HTERT RPE-1 (cell line): ENCODE measurements around the gene GALNS.
"Not testable (repeated sequence)": the region's sequence is repeated elsewhere in the genome, so short reads cannot be mapped to it uniquely, and the experiment has no call there.

Source experiments
- in situ Hi-C: fragments of 300-500 bp; cut with MboI; formaldehyde crosslinking; loops from 4 replicates; pipeline ENCODE4 v1.14.3; 2020; ENCODE audit warnings: low sequenced_read_pairs

Gene GALNS

GRCh38 chr16:88839745-88840599, 16.8 kb downstream of the GALNS start:
- in situ Hi-C loops = no loop called here

- in situ Hi-C loops = no loop called here
Measured at GRCh38 chr16:88839026-88839529, 17.7 kb downstream of the GALNS start.

DNA sequence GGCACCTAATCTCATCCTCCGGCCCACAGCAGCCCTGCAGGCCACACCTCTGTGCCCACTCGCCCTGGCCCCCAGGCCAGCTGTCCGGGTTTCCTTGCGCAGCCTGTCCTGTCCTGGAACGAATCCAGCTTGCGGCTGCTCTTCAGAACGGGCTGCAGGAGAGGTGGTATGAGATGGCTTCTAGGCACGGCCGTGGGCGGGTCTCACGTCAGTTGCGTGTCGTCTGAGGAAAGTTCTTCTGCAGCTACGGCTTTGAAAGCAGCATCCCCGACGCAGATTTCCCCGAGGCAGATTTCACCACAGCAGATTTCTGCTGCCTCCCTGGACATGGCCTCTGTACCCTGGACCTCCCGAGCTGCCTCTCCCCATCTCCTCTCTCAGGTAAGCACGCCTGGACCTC, 18.2 kb downstream of the GALNS start:
- in situ Hi-C loops = no loop called here

GRCh38 chr16:88837806-88838205, 18.9 kb downstream of the GALNS start:
- in situ Hi-C loops = no loop called here

GRCh38 chr16:88836791-88837190, 20.0 kb downstream of the GALNS start:
- in situ Hi-C loops = no loop called here

DNA sequence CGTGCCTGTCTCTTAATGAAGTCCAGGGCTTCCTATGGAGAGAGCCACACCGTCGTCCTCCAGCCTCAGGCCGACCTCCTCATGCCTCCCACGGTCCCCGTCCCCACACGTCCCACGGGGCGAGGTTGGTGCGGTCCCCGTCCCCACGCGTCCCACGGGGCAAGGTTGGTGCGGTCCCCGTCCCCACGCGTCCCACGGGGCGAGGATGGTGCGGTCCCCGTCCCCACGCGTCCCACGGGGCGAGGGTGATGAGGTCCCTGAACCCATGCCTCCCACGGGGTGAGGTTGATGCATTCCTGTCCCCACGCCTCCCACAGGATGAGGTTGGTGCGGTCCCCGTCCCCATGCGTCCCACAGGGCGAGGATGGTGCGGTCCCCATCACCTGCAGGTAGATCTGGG, 20.9 kb downstream of the GALNS start:
- in situ Hi-C loops = no loop called here

- in situ Hi-C loops = no loop called here
Measured at GRCh38 chr16:88835383-88835782, 21.4 kb downstream of the GALNS start.

DNA sequence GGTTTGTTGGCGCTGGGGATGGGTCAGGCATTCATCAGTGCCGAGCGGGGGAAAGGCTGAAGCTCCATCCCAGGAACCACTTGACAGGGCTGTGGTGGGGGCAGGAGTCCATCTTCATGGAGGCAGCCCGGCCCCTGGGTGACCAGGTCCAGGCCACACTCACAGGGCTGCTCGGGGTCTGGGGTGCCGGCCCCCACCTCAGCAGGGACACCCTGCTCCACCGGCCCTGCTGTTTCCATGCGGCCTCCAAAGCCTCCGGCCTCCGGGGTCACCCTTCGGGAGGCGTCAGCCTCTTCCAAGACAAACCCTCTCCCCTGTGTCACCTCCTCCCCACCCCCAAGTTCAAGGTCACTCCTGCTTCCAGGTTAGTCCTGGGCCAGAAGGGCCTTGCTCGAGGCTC, 22.1 kb downstream of the GALNS start:
- in situ Hi-C loops = no loop called here

- in situ Hi-C loops = no loop called here
Measured at GRCh38 chr16:88833086-88833485, 23.7 kb downstream of the GALNS start.

- in situ Hi-C loops = no loop called here
Measured at GRCh38 chr16:88831838-88832237, 24.9 kb downstream of the GALNS start.

- in situ Hi-C loops = no loop called here
Measured at GRCh38 chr16:88830783-88831182, 26.0 kb downstream of the GALNS start.

DNA sequence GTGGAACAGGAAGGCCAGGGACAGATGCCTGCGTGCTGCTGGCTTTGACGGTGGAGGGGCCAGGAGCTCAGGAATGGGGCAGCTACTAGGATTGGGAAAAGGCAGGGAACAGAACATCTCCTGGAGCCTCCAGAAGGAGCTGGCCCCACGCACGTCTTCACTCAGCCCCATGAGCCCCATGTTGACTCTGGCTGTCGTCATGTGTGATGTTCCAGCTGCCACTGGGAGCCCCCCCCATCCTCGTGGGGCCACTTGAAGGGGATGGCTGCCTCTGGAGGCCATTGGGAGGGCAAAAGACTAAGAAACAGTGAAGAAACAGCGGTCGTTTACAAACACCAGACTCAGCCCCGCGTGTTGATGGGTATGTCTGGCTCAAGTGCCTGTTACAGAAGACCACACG, 26.5 kb downstream of the GALNS start:
- in situ Hi-C loops = no loop called here

DNA sequence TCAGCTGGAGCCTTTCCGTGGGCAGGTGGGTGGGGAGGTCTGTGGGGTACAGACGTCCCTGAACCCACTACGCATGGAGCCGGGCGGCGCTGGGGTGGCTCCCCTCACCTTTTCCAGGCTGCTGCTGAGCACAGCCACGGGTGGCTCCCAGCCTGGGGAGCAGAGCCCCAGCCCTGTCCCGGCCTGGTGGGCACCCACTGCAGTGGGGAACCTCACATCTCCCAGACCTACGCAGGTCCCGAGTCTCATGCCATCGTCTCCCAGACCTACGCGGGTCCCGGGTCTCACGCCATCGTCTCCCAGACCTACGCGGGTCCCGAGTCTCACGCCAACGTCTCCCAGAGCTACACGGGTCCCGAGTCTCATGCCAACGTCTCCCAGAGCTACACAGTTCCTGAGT, 28.0 kb downstream of the GALNS start:
- in situ Hi-C loops = no loop called here

- in situ Hi-C loops = no loop called here
Measured at GRCh38 chr16:88827727-88828126, 29.0 kb downstream of the GALNS start.

DNA sequence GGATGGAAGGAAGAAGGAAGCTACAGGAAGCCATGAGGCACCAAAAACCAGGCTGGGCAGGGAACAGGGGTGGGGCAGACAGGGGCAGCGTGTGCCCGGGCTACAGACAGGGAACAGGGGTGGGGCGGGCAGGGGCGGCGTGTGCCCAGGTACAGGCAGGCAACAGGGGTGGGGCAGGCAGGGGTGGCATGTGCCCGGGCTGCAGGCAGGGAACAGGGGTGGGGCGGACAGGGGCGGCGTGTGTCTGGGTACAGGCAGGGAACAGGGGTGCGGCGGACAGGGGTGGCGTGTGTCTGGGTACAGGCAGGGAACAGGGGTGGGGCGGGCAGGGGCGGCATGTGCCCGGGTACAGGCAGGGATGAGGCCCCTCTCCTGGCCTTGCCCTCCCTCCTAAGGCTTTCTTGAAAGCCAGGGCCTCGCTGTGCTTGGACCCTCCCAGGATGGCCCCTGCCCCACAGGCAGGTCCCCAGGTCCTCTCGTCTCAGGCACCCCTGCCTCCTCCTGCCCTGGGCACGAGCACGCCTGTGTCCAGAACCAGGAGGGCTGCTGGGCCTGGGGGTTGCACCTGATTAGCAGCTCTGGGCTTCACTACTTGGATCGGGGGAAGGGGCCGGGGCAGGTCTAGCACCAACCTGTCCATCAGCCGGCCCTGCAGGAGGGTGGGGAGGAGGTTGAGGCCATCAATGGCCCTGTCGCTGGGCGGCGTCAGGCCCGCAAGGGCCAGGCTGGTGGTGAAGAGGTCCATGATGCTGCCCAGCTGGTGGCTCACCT, 30.5 kb downstream of the GALNS start:
- in situ Hi-C loops = no loop called here

- in situ Hi-C loops = no loop called here
Measured at GRCh38 chr16:88825146-88825545, 31.6 kb downstream of the GALNS start.

GRCh38 chr16:88824256-88825077, 32.3 kb downstream of the GALNS start:
- in situ Hi-C loops = no loop called here

GRCh38 chr16:88823646-88824045, 33.1 kb downstream of the GALNS start:
- in situ Hi-C loops = not testable (repeated sequence)

DNA sequence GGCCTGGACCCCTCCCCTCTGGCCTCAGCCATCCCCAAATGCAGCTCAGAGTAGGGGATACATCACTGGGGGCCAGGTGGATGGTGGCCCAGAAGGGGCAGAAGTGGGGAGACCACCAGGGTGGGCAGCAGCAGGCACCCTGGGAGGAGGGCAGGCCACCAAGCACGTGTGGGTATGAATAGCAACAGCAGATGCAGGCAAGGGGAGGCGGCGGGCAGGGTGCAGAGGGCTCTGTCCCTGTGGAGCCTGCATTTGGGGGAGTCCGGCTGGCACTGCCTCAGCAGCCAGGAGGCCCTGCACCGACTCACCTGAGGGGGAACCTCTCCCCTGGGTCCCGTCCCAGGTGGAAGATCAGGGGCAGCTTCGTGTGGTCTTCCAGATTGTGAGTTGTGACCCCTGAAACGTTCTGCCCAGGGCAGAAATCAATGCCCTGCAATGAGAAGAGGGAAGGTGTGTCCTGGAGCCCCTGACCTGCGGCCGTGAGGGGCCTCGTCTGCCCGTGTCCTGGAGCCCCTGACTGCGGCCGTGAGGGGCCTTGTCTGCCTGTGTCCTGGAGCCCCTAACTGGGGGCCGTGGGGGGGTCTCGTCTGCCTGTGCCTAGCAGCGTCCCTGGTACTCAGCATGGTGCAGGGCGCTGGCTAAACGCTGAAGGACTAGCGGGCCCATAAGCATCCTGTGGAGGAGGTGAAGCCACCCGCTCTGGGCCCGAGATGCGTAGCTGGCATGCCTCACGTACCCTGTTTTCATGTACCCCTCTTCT, 34.3 kb downstream of the GALNS start:
- in situ Hi-C loops = no loop called here

DNA sequence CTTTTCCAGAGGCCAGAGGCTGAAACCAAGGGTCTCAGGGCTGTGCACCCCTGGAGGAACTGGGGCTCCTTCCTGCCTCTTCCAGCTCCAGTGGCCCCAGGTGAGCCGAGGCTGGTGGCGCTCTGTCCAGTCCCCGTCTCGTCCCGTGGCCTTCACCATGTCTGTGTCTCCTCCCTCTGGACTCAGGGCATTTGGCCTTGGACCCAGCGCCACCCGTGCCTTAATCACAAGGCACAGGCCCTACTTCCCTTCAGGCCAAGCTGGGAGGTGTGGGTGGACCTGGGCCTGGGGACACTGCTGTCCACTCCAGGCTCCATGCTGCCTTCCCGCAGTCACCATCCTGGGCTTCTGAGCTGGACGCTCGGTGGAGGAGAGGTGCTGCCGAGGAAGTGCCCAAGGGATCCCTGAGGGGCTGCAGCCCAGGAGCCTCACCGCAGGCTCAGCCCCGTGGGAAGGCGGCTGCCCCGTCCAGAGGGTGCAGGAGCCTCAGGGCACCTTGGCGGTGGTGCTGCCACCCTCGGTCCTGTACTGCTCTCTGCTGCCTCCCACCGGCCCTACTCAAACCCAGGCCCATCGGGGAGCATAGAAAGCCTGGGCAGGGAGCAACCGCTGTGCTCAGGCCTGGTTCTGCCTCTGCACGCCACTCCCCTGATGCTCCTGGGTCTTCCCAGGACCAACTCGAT, 35.4 kb downstream of the GALNS start:
- in situ Hi-C loops = no loop called here
